ENCODE measurements around the gene GRIA3. TPM values are rescaled to one million over a fixed set of nuclear protein-coding genes. Genes with fewer than 3 reads are reported as not detected.
"Not testable (repeated sequence)": the region's sequence is repeated elsewhere in the genome, so short reads cannot be mapped to it uniquely, and the experiment has no call there.

The GRIA3 gene
- total RNA-seq, 4 donors from 2014 or later = 0.19 to 0.44 TPM; not detected in 2

- no peaks in the 10 kb centered on the region for H3K4me1 ChIP-seq
- DNase-seq = no peak
- intact Hi-C loops (cut with DNase I) = no loop called here
- H3K4me3 ChIP-seq = no peak overlapping the region
- no peaks in the 10 kb centered on the region for H3K36me3 ChIP-seq
- no peaks in the 10 kb centered on the region for H3K27me3 ChIP-seq
- H3K27ac ChIP-seq = no peak overlapping the region
- no peak for TF ChIP-seq POLR2A (IDR thresholded peaks at IDR 0.05)
- TF ChIP-seq CTCF (IDR thresholded peaks at IDR 0.05) = no peak
- no peaks in the 10 kb centered on the region for H3K9me3 ChIP-seq
- 38% methylated on average over 3 of the region's 3 CpGs; no CpG with 5 or more reads in 1 of the 2 donors for WGBS, 2 donors
Measured at GRCh38 chrX:123425904-123426303, 241.8 kb downstream of the GRIA3 start.

- Histone ChIP-seq H3K4me3 (no peak overlapping the region), H3K36me3 (no peaks in the 10 kb centered on the region), H3K4me1 (no peaks in the 10 kb centered on the region), H3K27ac (no peak overlapping the region), H3K27me3 (no peaks in the 10 kb centered on the region), H3K9me3 (no peaks in the 10 kb centered on the region)
- intact Hi-C loops (cut with DNase I) = no loop called here
- TF ChIP-seq POLR2A (IDR thresholded peaks at IDR 0.05) = no peak
- TF ChIP-seq CTCF (IDR thresholded peaks at IDR 0.05) = no peak
- no peak for DNase-seq
- 44 to 58% methylated on average over 4 of the region's 4 CpGs for WGBS, 2 donors
Measured at GRCh38 chrX:123432361-123433150, 248.5 kb downstream of the GRIA3 start.

- 73 to 83% methylated on average over 3 to 5 of the region's 5 CpGs for WGBS, 2 donors
- H3K4me3 ChIP-seq = no peak overlapping the region
- no peak overlapping the region for H3K27ac ChIP-seq
- no peaks in the 10 kb centered on the region for H3K36me3 ChIP-seq
- no peaks in the 10 kb centered on the region for H3K27me3 ChIP-seq
- DNase-seq = no peak
- intact Hi-C loops (cut with DNase I) = no loop called here
- no peaks in the 10 kb centered on the region for H3K9me3 ChIP-seq
- TF ChIP-seq POLR2A (IDR thresholded peaks at IDR 0.05) (no peak), CTCF (IDR thresholded peaks at IDR 0.05) (no peak)
- no peaks in the 10 kb centered on the region for H3K4me1 ChIP-seq
Measured at GRCh38 chrX:123436512-123437136, 252.5 kb downstream of the GRIA3 start.

- DNase-seq; H3K4me1 ChIP-seq; H3K9me3 ChIP-seq; H3K27ac ChIP-seq; intact Hi-C loops (cut with DNase I); H3K27me3 ChIP-seq; H3K36me3 ChIP-seq; H3K4me3 ChIP-seq: not testable (repeated sequence)
- 61 to 84% methylated on average over 3 of the region's 3 CpGs for WGBS, 2 donors
Measured at GRCh38 chrX:123439926-123440325, 255.8 kb downstream of the GRIA3 start.

- Histone ChIP-seq H3K27ac (no peak overlapping the region), H3K9me3 (no peaks in the 10 kb centered on the region), H3K36me3 (no peaks in the 10 kb centered on the region), H3K4me1 (no peaks in the 10 kb centered on the region), H3K27me3 (no peaks in the 10 kb centered on the region), H3K4me3 (no peak overlapping the region)
- 55 to 86% methylated on average over 2 to 5 of the region's 5 CpGs for WGBS, 2 donors
- TF ChIP-seq CTCF (IDR thresholded peaks at IDR 0.05) (no peak), POLR2A (IDR thresholded peaks at IDR 0.05) (no peak)
- intact Hi-C loops (cut with DNase I) = no loop called here
- no peak for DNase-seq
Measured at GRCh38 chrX:123442764-123443163, 258.7 kb downstream of the GRIA3 start.
